Hepatocyte (in vitro differentiated cells): Measurements from ENCODE around the gene DCAF15. TPM values are rescaled to one million over a fixed set of nuclear protein-coding genes. Genes with fewer than 3 reads are reported as not detected.

Source experiments
- DNase-seq: peaks from one replicate; pipeline ENCODE4 v3.0.0-alpha.2; 2016; ENCODE audit warnings: low spot score
- H2AFZ ChIP-seq: fragments of 200-600 bp; sonication (generic); 2 replicates; pipeline ENCODE4 v1.6.0; 2016; ENCODE audit warnings: antibody characterized with exemption, mild to moderate bottlenecking
- H3K27ac ChIP-seq: fragments of 200-600 bp; sonication (generic); 2 replicates; pipeline ENCODE4 v1.5.1; 2016; ENCODE audit warnings: mild to moderate bottlenecking
- H3K27me3 ChIP-seq: fragments of 200-600 bp; sonication (generic); 2 replicates; pipeline ENCODE4 v1.6.1; 2016
- H3K36me3 ChIP-seq: fragments of 200-600 bp; sonication (generic); replicated peaks from 2 replicates; pipeline ENCODE4 v1.5.1; 2016; ENCODE audit warnings: low read depth; ENCODE audit not compliant: insufficient read depth
- H3K4me1 ChIP-seq: fragments of 200-600 bp; sonication (generic); 2 replicates; pipeline ENCODE4 v1.5.1; 2016; ENCODE audit warnings: mild to moderate bottlenecking, moderate library complexity; ENCODE audit not compliant: insufficient read depth
- H3K4me2 ChIP-seq: fragments of 200-600 bp; sonication (generic); 2 replicates; pipeline ENCODE4 v1.6.0; 2016
- H3K4me3 ChIP-seq: fragments of 200-600 bp; sonication (generic); 2 replicates; pipeline ENCODE4 v1.5.1; 2016; ENCODE audit warnings: mild to moderate bottlenecking
- H3K79me2 ChIP-seq: fragments of 200-600 bp; sonication (generic); 2 replicates; pipeline ENCODE4 v1.6.0; 2017; ENCODE audit warnings: mild to moderate bottlenecking
- H3K9me2 ChIP-seq: fragments of 200-600 bp; sonication (generic); replicated peaks from 2 replicates; pipeline ENCODE4 v1.6.0; 2017; ENCODE audit warnings: mild to moderate bottlenecking; ENCODE audit not compliant: insufficient read depth
- H3K9me3 ChIP-seq: fragments of 200-600 bp; sonication (generic); 2 replicates; pipeline ENCODE4 v1.5.1; 2016; ENCODE audit warnings: low read depth, mild to moderate bottlenecking
- H4K20me1 ChIP-seq: fragments of 200-600 bp; sonication (generic); 2 replicates; pipeline ENCODE4 v1.6.0; 2016; ENCODE audit warnings: mild to moderate bottlenecking; ENCODE audit not compliant: insufficient read depth, poor library complexity, severe bottlenecking
- EZH2 ChIP-seq: fragments of 200-600 bp; sonication (generic); IDR thresholded peaks from 2 replicates; pipeline ENCODE4 v1.6.1; 2016; ENCODE audit warnings: antibody characterized with exemption, mild to moderate bottlenecking, borderline replicate concordance
- EZH2phosphoT487 ChIP-seq: fragments of 200-600 bp; sonication (generic); IDR thresholded peaks from one replicate; pipeline ENCODE4 v1.6.1; 2018; ENCODE audit warnings: antibody characterized with exemption, mild to moderate bottlenecking, low read depth, moderate library complexity; ENCODE audit not compliant: unreplicated experiment, severe bottlenecking
- WGBS: methylation state at CpG from one replicate; pipeline ENCODE4 v1.1.6; 2016; ENCODE audit warnings: low lambda C conversion rate; ENCODE audit errors: missing lambda C conversion rate; 5-methylcytosine and 5-hydroxymethylcytosine counted together
- polyA plus RNA-seq: library from polyadenylated mRNA; unstranded; fragments of >200 nt; fragmentation: Nextera tagmentation; extraction: Ambion mirVana; gene quantifications from 2 replicates; pipeline ENCODE4 v1.2.1, GENCODE V29; 2016
- total RNA-seq: library from RNA; depleted of rRNA; stranded (reverse); fragments of >200 nt; gene quantifications from 2 replicates; pipeline ENCODE4 v1.2.3, GENCODE V29; 2014
- TF ChIP-seq, protein P1 (sequence below): fragments of 200-600 bp; sonication (generic); IDR thresholded peaks from 2 replicates; pipeline ENCODE4 v1.5.1; 2016; ENCODE audit warnings: antibody characterized with exemption, mild to moderate bottlenecking; ENCODE audit not compliant: poor library complexity

The DCAF15 gene
- total and polyA plus RNA-seq, 2 experiments from 2014 or later = 13.4 to 16.4 TPM

DNA sequence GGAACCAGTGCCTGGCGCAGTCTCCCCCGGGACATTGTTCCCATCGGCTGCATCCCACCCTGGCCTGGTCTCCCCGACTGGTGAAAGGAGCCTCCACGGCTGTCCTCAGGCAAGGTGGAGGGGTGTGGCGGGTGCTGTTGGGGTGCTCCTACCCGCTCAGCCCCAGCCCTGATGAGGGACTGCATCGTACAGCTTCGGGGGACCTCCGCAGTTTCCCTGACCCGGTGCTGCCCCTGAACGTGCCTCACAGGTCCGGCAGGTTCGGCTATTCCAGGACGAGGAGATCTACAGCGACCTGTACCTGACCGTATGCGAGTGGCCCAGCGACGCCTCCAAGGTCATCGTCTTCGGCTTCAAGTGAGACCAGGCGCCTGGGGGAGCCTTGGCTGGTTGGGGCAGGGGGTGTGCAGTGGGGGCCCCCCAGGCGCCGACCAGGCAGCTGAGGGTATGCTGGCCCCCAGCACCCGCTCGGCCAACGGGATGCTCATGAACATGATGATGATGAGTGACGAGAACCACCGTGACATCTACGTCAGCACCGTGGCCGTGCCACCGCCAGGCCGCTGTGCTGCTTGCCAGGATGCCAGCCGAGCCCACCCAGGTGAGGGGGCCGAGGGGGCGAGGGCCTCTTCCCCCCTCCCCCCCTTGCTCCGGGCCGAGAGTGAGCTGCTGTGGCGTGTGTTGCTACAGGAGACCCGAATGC is 3.5 kb downstream of the DCAF15 start:
- DNase-seq = peak; percentile 3
- Histone ChIP-seq H3K4me2 (no peak overlapping the region), H3K27me3 (no peaks in the 10 kb centered on the region), H3K4me1 (peaks cover 5% of the 10 kb centered on the region), H3K9me3 (no peaks in the 10 kb centered on the region), H3K9me2 (no peaks in the 10 kb centered on the region), H3K4me3 (no peak overlapping the region), H3K27ac (no peak overlapping the region), H3K79me2 (peaks cover 23% of the 10 kb centered on the region), H2AFZ (no peak overlapping the region), H4K20me1 (no peaks in the 10 kb centered on the region), H3K36me3 (no peaks in the 10 kb centered on the region)
- TF ChIP-seq, protein P1, sequence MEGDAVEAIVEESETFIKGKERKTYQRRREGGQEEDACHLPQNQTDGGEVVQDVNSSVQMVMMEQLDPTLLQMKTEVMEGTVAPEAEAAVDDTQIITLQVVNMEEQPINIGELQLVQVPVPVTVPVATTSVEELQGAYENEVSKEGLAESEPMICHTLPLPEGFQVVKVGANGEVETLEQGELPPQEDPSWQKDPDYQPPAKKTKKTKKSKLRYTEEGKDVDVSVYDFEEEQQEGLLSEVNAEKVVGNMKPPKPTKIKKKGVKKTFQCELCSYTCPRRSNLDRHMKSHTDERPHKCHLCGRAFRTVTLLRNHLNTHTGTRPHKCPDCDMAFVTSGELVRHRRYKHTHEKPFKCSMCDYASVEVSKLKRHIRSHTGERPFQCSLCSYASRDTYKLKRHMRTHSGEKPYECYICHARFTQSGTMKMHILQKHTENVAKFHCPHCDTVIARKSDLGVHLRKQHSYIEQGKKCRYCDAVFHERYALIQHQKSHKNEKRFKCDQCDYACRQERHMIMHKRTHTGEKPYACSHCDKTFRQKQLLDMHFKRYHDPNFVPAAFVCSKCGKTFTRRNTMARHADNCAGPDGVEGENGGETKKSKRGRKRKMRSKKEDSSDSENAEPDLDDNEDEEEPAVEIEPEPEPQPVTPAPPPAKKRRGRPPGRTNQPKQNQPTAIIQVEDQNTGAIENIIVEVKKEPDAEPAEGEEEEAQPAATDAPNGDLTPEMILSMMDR = no peak
- no peak for TF ChIP-seq EZH2
- no peak for TF ChIP-seq EZH2phosphoT487
- WGBS = 94% methylated on average over 29 of the region's 42 CpGs

DNA sequence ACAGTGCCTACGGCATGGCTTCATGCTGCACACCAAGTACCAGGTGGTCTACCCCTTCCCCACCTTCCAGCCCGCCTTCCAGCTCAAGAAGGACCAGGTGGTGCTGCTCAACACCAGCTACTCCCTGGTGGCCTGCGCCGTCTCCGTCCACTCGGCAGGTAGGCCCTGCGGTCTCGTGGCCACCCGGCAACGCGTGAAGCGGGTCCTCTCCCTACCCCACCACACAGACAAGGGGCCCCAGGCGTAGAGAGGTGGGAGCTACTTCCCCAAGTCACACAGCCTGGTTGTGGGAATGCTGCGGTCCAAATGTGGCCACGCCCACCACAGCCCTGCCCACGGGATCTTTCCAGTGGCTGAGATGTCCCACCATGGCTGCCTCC is 4.0 kb downstream of the DCAF15 start:
- peak; percentile 2 for DNase-seq
- Histone ChIP-seq H3K27me3 (no peaks in the 10 kb centered on the region), H3K36me3 (no peaks in the 10 kb centered on the region), H3K9me3 (no peaks in the 10 kb centered on the region), H4K20me1 (no peaks in the 10 kb centered on the region), H3K79me2 (peaks cover 23% of the 10 kb centered on the region), H3K4me1 (peaks cover 5% of the 10 kb centered on the region), H3K27ac (no peak overlapping the region), H2AFZ (no peak overlapping the region), H3K9me2 (no peaks in the 10 kb centered on the region), H3K4me3 (no peak overlapping the region), H3K4me2 (no peak overlapping the region)
- 96% methylated on average over 16 of the region's 16 CpGs for WGBS
- TF ChIP-seq EZH2 (no peak), EZH2phosphoT487 (no peak)
- TF ChIP-seq, protein P1 = no peak

DNA sequence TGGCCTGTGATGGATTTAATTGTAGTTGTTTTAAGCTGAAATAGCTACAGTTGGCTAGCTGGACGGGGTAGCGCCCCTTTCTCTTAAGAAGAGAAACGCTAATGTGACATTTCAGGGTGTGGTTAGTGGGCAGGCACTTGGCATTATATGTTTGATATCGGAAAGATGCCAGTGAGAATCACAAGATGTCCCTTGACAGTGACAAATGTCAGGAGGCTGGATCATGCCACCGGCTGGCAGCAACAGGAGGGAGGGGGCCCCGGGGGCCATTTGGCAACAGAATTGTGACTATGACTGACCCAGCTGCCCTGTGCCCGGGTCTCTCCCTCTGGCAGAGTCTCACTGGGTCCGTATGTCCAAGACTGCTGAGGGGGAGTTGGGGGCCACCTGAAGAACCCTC is 4.7 kb downstream of the DCAF15 start:
- H3K36me3 ChIP-seq = no peaks in the 10 kb centered on the region

More for the DNA sequence above, 4.7 kb downstream of the DCAF15 start:
- WGBS = 94% methylated on average over 8 of the region's 8 CpGs
- H3K4me3 ChIP-seq = no peak overlapping the region
- no peak overlapping the region for H3K27ac ChIP-seq
- TF ChIP-seq, protein P1 = no peak
- TF ChIP-seq EZH2phosphoT487 (no peak), EZH2 (no peak)
- H3K4me1 ChIP-seq = peaks cover 5% of the 10 kb centered on the region
- H3K4me2 ChIP-seq = no peak overlapping the region
- H3K9me2 ChIP-seq = no peaks in the 10 kb centered on the region
- no peaks in the 10 kb centered on the region for H4K20me1 ChIP-seq
- no peaks in the 10 kb centered on the region for H3K27me3 ChIP-seq
- no peak for DNase-seq
- H3K79me2 ChIP-seq = peaks cover 23% of the 10 kb centered on the region
- no peak overlapping the region for H2AFZ ChIP-seq
- no peaks in the 10 kb centered on the region for H3K9me3 ChIP-seq
